GM12801 (cell line): ENCODE results near the gene SH3PXD2A.

Source experiments
- CTCF ChIP-seq: IDR thresholded peaks from one replicate; pipeline ENCODE4 v1.5.1; 2011; ENCODE audit warnings: control low read depth; ENCODE audit not compliant: insufficient read length; ENCODE audit errors: extremely low read depth

SH3PXD2A gene

GRCh38 chr10:103893817-103894216 is 38.4 kb upstream of the SH3PXD2A start:
- TF ChIP-seq CTCF: no peak

- no peak for TF ChIP-seq CTCF
Measured at GRCh38 chr10:103892181-103892580, 36.8 kb upstream of the SH3PXD2A start.

- no peak for TF ChIP-seq CTCF
Measured at GRCh38 chr10:103890688-103891087, 35.3 kb upstream of the SH3PXD2A start.

- no peak for TF ChIP-seq CTCF
Measured at GRCh38 chr10:103890194-103890658, 34.9 kb upstream of the SH3PXD2A start.

- TF ChIP-seq CTCF: no peak
Measured at GRCh38 chr10:103889121-103889720, 33.8 kb upstream of the SH3PXD2A start.

DNA sequence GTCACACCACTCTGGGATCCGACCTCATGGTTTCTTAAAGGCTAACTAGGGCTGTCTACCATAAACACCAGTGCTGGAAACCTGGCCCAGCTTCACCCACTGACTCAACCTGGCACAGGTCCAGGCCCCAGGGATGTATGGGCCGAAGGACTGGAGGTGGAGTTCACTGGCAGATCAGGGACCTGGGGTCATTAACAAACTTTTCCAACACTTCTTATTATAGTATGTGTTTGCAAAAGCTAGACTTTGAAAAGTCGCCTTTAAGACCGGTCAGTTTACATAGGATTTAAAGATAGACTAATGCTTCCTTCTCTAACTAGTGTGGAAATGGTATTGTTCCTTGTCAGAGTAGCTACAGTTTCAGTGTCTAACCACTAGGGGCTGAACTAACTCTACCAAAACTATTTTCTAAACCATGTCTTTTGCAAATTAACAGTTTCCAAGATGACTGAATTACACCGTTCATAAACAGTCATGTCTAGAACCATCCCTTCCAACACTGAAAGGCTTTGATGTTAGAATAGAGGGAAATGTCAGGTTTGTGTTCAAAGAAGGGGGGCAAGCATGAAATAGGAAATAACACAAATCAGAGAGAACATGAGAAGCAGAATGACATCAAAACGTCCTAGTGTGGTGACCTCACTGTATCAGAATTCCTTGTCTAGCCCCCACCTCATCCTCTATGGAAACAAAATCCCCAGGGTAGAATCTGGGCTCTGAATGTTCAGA is 32.9 kb upstream of the SH3PXD2A start:
- no peak for TF ChIP-seq CTCF

DNA sequence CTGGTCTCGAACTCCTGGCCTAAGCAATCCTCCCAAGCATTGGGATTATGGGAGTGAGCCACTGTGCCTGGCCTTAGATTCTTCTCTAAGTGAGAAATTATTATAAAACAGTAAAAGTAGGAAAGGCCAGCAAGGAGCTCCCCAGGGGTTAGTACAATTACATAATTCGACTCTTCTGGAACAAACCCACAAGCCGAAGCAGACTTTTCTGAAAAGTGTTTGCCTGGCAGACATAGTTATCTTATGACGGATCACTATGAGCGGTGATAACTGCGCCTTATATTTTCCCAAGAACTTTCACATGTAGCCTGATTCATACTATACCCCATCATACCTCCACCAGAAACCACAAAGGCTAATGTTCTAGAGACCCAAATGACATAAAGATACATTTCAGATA is 30.2 kb upstream of the SH3PXD2A start:
- TF ChIP-seq CTCF: no peak
